Chondrocyte (in vitro differentiated cells): ENCODE measurements around the gene PPIG. TPM values are rescaled to one million over a fixed set of nuclear protein-coding genes. Genes with fewer than 3 reads are reported as not detected.
"Not testable (repeated sequence)": the region's sequence is repeated elsewhere in the genome, so short reads cannot be mapped to it uniquely, and the experiment has no call there.

ENCODE experiments used
- DNase-seq: peaks from one replicate; pipeline ENCODE4 v3.0.0; 2021; ENCODE audit warnings: mixed read lengths, low spot score
- H3K27ac Mint-ChIP-seq: one replicate; pipeline ENCODE4 v1.8.0; 2021; ENCODE audit warnings: mild to moderate bottlenecking, moderate library complexity, mixed read lengths; ENCODE audit not compliant: unreplicated experiment
- H3K27me3 Mint-ChIP-seq: 2 replicates; pipeline ENCODE4 v1.8.0; 2021; ENCODE audit warnings: low read depth, mixed read lengths
- H3K36me3 Mint-ChIP-seq: 2 replicates; pipeline ENCODE4 v1.8.0; 2021; ENCODE audit warnings: low read depth, mixed read lengths
- H3K4me1 Mint-ChIP-seq: 2 replicates; pipeline ENCODE4 v1.8.0; 2021; ENCODE audit warnings: low read depth, mild to moderate bottlenecking, mixed read lengths
- H3K4me3 Mint-ChIP-seq: one replicate; pipeline ENCODE4 v1.8.0; 2021; ENCODE audit warnings: mild to moderate bottlenecking, moderate library complexity, mixed read lengths; ENCODE audit not compliant: unreplicated experiment
- H3K9me3 Mint-ChIP-seq: 2 replicates; pipeline ENCODE4 v1.8.0; 2021; ENCODE audit warnings: low read depth, mixed read lengths
- long read RNA-seq: library from polyadenylated mRNA; stranded (forward); transcript quantifications from one replicate; pipeline ENCODE4 v2.0.0, GENCODE V29; 2021
- total RNA-seq: library from RNA; stranded (reverse); gene quantifications from 3 replicates; pipeline ENCODE4 v1.2.1, GENCODE V29; 2021
- TF ChIP-seq, protein P1 (sequence below): fragments of 200-600 bp; sonication (generic); IDR thresholded peaks from 2 replicates; pipeline ENCODE4 v1.5.0; 2021; ENCODE audit warnings: antibody characterized with exemption, mild to moderate bottlenecking, moderate library complexity

PPIG gene
- total RNA-seq, result 34.6 to 44.3 TPM (median 34.8 TPM) in 3 replicates
- long read RNA-seq, full-length matches to known transcripts, result 18 of 49 reads
- long read RNA-seq, partial matches to known transcripts, result 5 of 49 reads
- long read RNA-seq, other reads (novel, unspliced or antisense), result 26 of 49 reads

GRCh38 chr2:169584005-169584877 is at the start of gene PPIG:
Gene PPIG, plus strand, starts transcription at chr2:169584351. Its CDS starts 19,691 bp downstream, at chr2:169604042.
- H3K4me3 Mint-ChIP-seq, result peak within 1 kb of the TSS; percentile 99
- peak within 1 kb of the TSS; percentile 100 for H3K27ac Mint-ChIP-seq
- DNase-seq, result no peak
- peaks cover 3% of the 10 kb centered on the region for H3K9me3 Mint-ChIP-seq
- no peaks in the 10 kb centered on the region for H3K27me3 Mint-ChIP-seq
- TF ChIP-seq, protein P1, sequence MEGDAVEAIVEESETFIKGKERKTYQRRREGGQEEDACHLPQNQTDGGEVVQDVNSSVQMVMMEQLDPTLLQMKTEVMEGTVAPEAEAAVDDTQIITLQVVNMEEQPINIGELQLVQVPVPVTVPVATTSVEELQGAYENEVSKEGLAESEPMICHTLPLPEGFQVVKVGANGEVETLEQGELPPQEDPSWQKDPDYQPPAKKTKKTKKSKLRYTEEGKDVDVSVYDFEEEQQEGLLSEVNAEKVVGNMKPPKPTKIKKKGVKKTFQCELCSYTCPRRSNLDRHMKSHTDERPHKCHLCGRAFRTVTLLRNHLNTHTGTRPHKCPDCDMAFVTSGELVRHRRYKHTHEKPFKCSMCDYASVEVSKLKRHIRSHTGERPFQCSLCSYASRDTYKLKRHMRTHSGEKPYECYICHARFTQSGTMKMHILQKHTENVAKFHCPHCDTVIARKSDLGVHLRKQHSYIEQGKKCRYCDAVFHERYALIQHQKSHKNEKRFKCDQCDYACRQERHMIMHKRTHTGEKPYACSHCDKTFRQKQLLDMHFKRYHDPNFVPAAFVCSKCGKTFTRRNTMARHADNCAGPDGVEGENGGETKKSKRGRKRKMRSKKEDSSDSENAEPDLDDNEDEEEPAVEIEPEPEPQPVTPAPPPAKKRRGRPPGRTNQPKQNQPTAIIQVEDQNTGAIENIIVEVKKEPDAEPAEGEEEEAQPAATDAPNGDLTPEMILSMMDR, result no peak
- peaks cover 31% of the 10 kb centered on the region for H3K4me1 Mint-ChIP-seq
- H3K36me3 Mint-ChIP-seq, result no peaks in the 10 kb centered on the region

- not testable (repeated sequence) for H3K4me1 Mint-ChIP-seq, H3K27me3 Mint-ChIP-seq, H3K4me3 Mint-ChIP-seq, H3K9me3 Mint-ChIP-seq, H3K27ac Mint-ChIP-seq, DNase-seq
- H3K36me3 Mint-ChIP-seq, result peaks cover 12% of the 10 kb centered on the region
Observed at GRCh38 chr2:169539460-169539859, 44.7 kb upstream of the PPIG start.

DNA sequence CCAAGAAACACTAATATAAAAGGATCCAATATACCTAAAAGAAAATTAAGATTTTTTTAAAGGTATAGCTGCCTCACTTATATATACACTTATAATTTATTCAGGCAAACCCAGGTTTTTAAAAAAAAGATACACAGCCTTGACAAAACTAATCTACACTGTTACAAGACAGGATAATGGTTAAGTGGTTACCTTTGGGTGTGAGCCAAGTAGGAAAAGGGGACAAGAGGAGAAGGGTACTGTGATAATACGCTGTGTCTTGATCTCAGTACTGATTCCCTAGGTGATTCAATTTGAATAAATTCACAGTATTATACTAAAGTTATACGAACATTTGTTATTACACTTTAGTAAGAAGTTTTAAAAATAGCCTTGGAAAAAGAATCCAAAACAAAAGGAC is 44.0 kb upstream of the PPIG start:
- Mint-ChIP-seq H3K9me3 (no peaks in the 10 kb centered on the region), H3K27ac (no peak overlapping the region), H3K4me3 (no peak overlapping the region), H3K4me1 (no peaks in the 10 kb centered on the region), H3K36me3 (peaks cover 13% of the 10 kb centered on the region), H3K27me3 (no peaks in the 10 kb centered on the region)
- TF ChIP-seq, protein P1, result no peak
- no peak for DNase-seq

DNA sequence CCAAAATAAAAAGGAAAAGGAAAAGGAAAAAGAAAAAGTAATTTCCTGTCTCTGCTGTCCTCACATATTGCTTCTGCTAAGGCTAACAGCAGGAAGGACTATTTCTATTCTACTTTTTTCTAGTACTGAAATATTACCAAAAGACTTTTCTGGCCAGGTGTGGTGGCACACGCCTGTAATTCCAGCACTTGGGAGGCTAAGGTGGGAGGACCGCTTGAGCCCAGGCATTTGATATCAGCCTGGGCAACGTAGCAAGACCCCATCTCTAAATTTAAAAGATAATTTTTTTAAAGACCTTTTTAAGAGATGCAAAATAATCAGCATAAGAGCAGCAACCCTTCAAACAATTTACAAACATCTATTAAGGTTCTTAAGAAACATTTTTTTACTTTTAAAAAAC is 41.7 kb upstream of the PPIG start:
- TF ChIP-seq, protein P1, result no peak

GRCh38 chr2:169546756-169547155 is 37.4 kb upstream of the PPIG start:
- no peak for DNase-seq
- H3K4me1 Mint-ChIP-seq, result no peaks in the 10 kb centered on the region
- H3K36me3 Mint-ChIP-seq, result peaks cover 9% of the 10 kb centered on the region
- no peaks in the 10 kb centered on the region for H3K27me3 Mint-ChIP-seq
- TF ChIP-seq, protein P1, result no peak
- no peak overlapping the region for H3K4me3 Mint-ChIP-seq
- no peak overlapping the region for H3K27ac Mint-ChIP-seq
- no peaks in the 10 kb centered on the region for H3K9me3 Mint-ChIP-seq

More for the DNA sequence above, 41.7 kb upstream of the PPIG start:
- Mint-ChIP-seq H3K27ac (no peak overlapping the region), H3K9me3 (no peaks in the 10 kb centered on the region), H3K27me3 (no peaks in the 10 kb centered on the region), H3K4me1 (no peaks in the 10 kb centered on the region), H3K36me3 (peaks cover 11% of the 10 kb centered on the region), H3K4me3 (no peak overlapping the region)
- no peak for DNase-seq
